ENCODE results near the gene ACTBL2.
"Not testable (repeated sequence)": the region's sequence is repeated elsewhere in the genome, so short reads cannot be mapped to it uniquely, and the experiment has no call there.

ACTBL2 gene

GRCh38 chr5:57524348-57525060 is 41.9 kb upstream of the ACTBL2 start:
- Histone ChIP-seq H3K36me3 (ENCODE audit: control insufficient read depth in 1 of 2, insufficient read depth in 2 of 2, low read length in 2 of 2) (no peaks in the 10 kb centered on the region), H3K4me3 (ENCODE audit: low read depth, low read length) (no peak overlapping the region), H3K4ac (ENCODE audit: low read depth, low read length) (no peak overlapping the region), H3K27ac (ENCODE audit: low read depth, low read length) (no peak overlapping the region), H3K4me2 (ENCODE audit: low read length) (no peak overlapping the region), H2BK5ac (ENCODE audit: low read depth, low read length, poor library complexity) (no peak overlapping the region), H2AFZ (ENCODE audit: insufficient read depth, low read length, poor library complexity) (no peak overlapping the region), H2BK120ac (ENCODE audit: insufficient read depth, low read length, poor library complexity) (no peak overlapping the region), H4K12ac (ENCODE audit: low read depth, low read length) (no peak overlapping the region), H3K9ac (ENCODE audit: low read length) (no peak overlapping the region), H4K91ac (ENCODE audit: low read depth, low read length) (no peak overlapping the region), H2BK12ac (ENCODE audit: low read length) (no peak overlapping the region), H3K18ac (ENCODE audit: low read length) (no peak overlapping the region), H4K8ac (ENCODE audit: low read depth, low read length) (no peak overlapping the region), H3K9me3 (ENCODE audit: insufficient read depth, low read depth, low read length) (peaks cover 3% of the 10 kb centered on the region), H2AK5ac (ENCODE audit: low read length) (no peak overlapping the region), H3K79me2 (ENCODE audit: control insufficient read depth, insufficient read depth, low read length, poor library complexity) (no peaks in the 10 kb centered on the region), H3K4me1 (ENCODE audit: control insufficient read depth in 1 of 2, insufficient read depth in 2 of 2, low read length in 2 of 2) (no peaks in the 10 kb centered on the region), H3K23ac (ENCODE audit: low read length) (no peak overlapping the region), H3K79me1 (ENCODE audit: low read length) (no peaks in the 10 kb centered on the region), H3K27me3 (ENCODE audit: insufficient read depth, low read length) (no peaks in the 10 kb centered on the region), H3K14ac (ENCODE audit: low read length) (no peak overlapping the region)
- no CpG with 5 or more reads among the region's 6 CpGs for WGBS (ENCODE audit: extremely low coverage, insufficient coverage, insufficient read length)
- no peak for DNase-seq

GRCh38 chr5:57522477-57522876 is 39.9 kb upstream of the ACTBL2 start:
- not testable (repeated sequence) for H4K12ac ChIP-seq (ENCODE audit: low read depth, low read length); H3K4me3 ChIP-seq (ENCODE audit: low read depth, low read length); H2BK12ac ChIP-seq (ENCODE audit: low read length); H3K79me2 ChIP-seq (ENCODE audit: control insufficient read depth, insufficient read depth, low read length, poor library complexity); H3K18ac ChIP-seq (ENCODE audit: low read length); H2BK120ac ChIP-seq (ENCODE audit: insufficient read depth, low read length, poor library complexity); H2BK5ac ChIP-seq (ENCODE audit: low read depth, low read length, poor library complexity); H3K27ac ChIP-seq (ENCODE audit: low read depth, low read length); H3K79me1 ChIP-seq (ENCODE audit: low read length); H3K27me3 ChIP-seq (ENCODE audit: insufficient read depth, low read length); H4K91ac ChIP-seq (ENCODE audit: low read depth, low read length); H3K4ac ChIP-seq (ENCODE audit: low read depth, low read length); H3K9me3 ChIP-seq (ENCODE audit: insufficient read depth, low read depth, low read length); H4K8ac ChIP-seq (ENCODE audit: low read depth, low read length); H3K23ac ChIP-seq (ENCODE audit: low read length); H3K36me3 ChIP-seq (ENCODE audit: control insufficient read depth in 1 of 2, insufficient read depth in 2 of 2, low read length in 2 of 2); H2AFZ ChIP-seq (ENCODE audit: insufficient read depth, low read length, poor library complexity); H3K9ac ChIP-seq (ENCODE audit: low read length); H3K14ac ChIP-seq (ENCODE audit: low read length); H3K4me2 ChIP-seq (ENCODE audit: low read length); H2AK5ac ChIP-seq (ENCODE audit: low read length); DNase-seq; H3K4me1 ChIP-seq (ENCODE audit: control insufficient read depth in 1 of 2, insufficient read depth in 2 of 2, low read length in 2 of 2)
- no CpG with 5 or more reads among the region's 4 CpGs for WGBS (ENCODE audit: extremely low coverage, insufficient coverage, insufficient read length)

GRCh38 chr5:57518415-57518814 is 35.8 kb upstream of the ACTBL2 start:
- not testable (repeated sequence) for H2AFZ ChIP-seq (ENCODE audit: insufficient read depth, low read length, poor library complexity); H2BK5ac ChIP-seq (ENCODE audit: low read depth, low read length, poor library complexity); H2BK12ac ChIP-seq (ENCODE audit: low read length); H3K9me3 ChIP-seq (ENCODE audit: insufficient read depth, low read depth, low read length); H3K4ac ChIP-seq (ENCODE audit: low read depth, low read length); H2BK120ac ChIP-seq (ENCODE audit: insufficient read depth, low read length, poor library complexity); H3K79me1 ChIP-seq (ENCODE audit: low read length); H4K8ac ChIP-seq (ENCODE audit: low read depth, low read length); H2AK5ac ChIP-seq (ENCODE audit: low read length); H4K12ac ChIP-seq (ENCODE audit: low read depth, low read length); H3K4me1 ChIP-seq (ENCODE audit: control insufficient read depth in 1 of 2, insufficient read depth in 2 of 2, low read length in 2 of 2); H3K4me3 ChIP-seq (ENCODE audit: low read depth, low read length); H3K18ac ChIP-seq (ENCODE audit: low read length); H3K27ac ChIP-seq (ENCODE audit: low read depth, low read length); H3K23ac ChIP-seq (ENCODE audit: low read length); H3K79me2 ChIP-seq (ENCODE audit: control insufficient read depth, insufficient read depth, low read length, poor library complexity); DNase-seq; H3K36me3 ChIP-seq (ENCODE audit: control insufficient read depth in 1 of 2, insufficient read depth in 2 of 2, low read length in 2 of 2); H3K14ac ChIP-seq (ENCODE audit: low read length); H4K91ac ChIP-seq (ENCODE audit: low read depth, low read length); H3K4me2 ChIP-seq (ENCODE audit: low read length); H3K27me3 ChIP-seq (ENCODE audit: insufficient read depth, low read length); H3K9ac ChIP-seq (ENCODE audit: low read length)
- no CpG with 5 or more reads among the region's 17 CpGs for WGBS (ENCODE audit: extremely low coverage, insufficient coverage, insufficient read length)

GRCh38 chr5:57517250-57517649 is 34.6 kb upstream of the ACTBL2 start:
- no peak overlapping the region for H2AFZ ChIP-seq (ENCODE audit: insufficient read depth, low read length, poor library complexity)
- H3K18ac ChIP-seq (ENCODE audit: low read length): no peak overlapping the region
- H4K91ac ChIP-seq (ENCODE audit: low read depth, low read length): no peak overlapping the region
- no peaks in the 10 kb centered on the region for H3K79me1 ChIP-seq (ENCODE audit: low read length)
- H2BK120ac ChIP-seq (ENCODE audit: insufficient read depth, low read length, poor library complexity): no peak overlapping the region
- H3K36me3 ChIP-seq (ENCODE audit: control insufficient read depth in 1 of 2, insufficient read depth in 2 of 2, low read length in 2 of 2): no peaks in the 10 kb centered on the region
- H2BK5ac ChIP-seq (ENCODE audit: low read depth, low read length, poor library complexity): no peak overlapping the region
- no peak overlapping the region for H3K4me3 ChIP-seq (ENCODE audit: low read depth, low read length)
- no peaks in the 10 kb centered on the region for H3K4me1 ChIP-seq (ENCODE audit: control insufficient read depth in 1 of 2, insufficient read depth in 2 of 2, low read length in 2 of 2)
- no peak for DNase-seq
- WGBS (ENCODE audit: extremely low coverage, insufficient coverage, insufficient read length): no CpG with 5 or more reads among the region's 1 CpG
- no peak overlapping the region for H3K27ac ChIP-seq (ENCODE audit: low read depth, low read length)
- no peak overlapping the region for H3K4me2 ChIP-seq (ENCODE audit: low read length)
- H3K9ac ChIP-seq (ENCODE audit: low read length): no peak overlapping the region
- H3K23ac ChIP-seq (ENCODE audit: low read length): no peak overlapping the region
- H4K8ac ChIP-seq (ENCODE audit: low read depth, low read length): no peak overlapping the region
- no peak overlapping the region for H2BK12ac ChIP-seq (ENCODE audit: low read length)
- no peak overlapping the region for H4K12ac ChIP-seq (ENCODE audit: low read depth, low read length)
- no peak overlapping the region for H2AK5ac ChIP-seq (ENCODE audit: low read length)
- H3K79me2 ChIP-seq (ENCODE audit: control insufficient read depth, insufficient read depth, low read length, poor library complexity): no peaks in the 10 kb centered on the region
- no peak overlapping the region for H3K4ac ChIP-seq (ENCODE audit: low read depth, low read length)
- H3K9me3 ChIP-seq (ENCODE audit: insufficient read depth, low read depth, low read length): peaks cover 9% of the 10 kb centered on the region
- H3K14ac ChIP-seq (ENCODE audit: low read length): no peak overlapping the region
- H3K27me3 ChIP-seq (ENCODE audit: insufficient read depth, low read length): no peaks in the 10 kb centered on the region

Measured in trophoblast cell (in vitro differentiated cells and primary cell).